Peyer's patch (tissue), 4 donors: ENCODE measurements around the gene CCDC177.

Experiments
- CTCF ChIP-seq, 6 experiments: fragments of 450-650 bp in 4 of 6; fragments of 200-600 bp in 2 of 6; sonication (generic) in 1 of 6; IDR thresholded peaks; one replicate each; pipeline ENCODE4 v1.5.1; 2017 to 2019; ENCODE audit warnings: antibody characterized with exemption in 6 of 6, mild to moderate bottlenecking in 3 of 6, moderate library complexity in 1 of 6
- POLR2A ChIP-seq, 2 donors: fragments of 450-650 bp; IDR thresholded peaks; one replicate each; pipeline ENCODE4 v1.5.1; 2017; ENCODE audit warnings: antibody characterized with exemption in 2 of 2, mild to moderate bottlenecking in 2 of 2, moderate library complexity in 2 of 2

- TF ChIP-seq CTCF (IDR thresholded peaks at IDR 0.05) (no peak), POLR2A (IDR thresholded peaks at IDR 0.05) (no peak)
Measured at GRCh38 chr14:69586404-69586803, 11.7 kb upstream of the CCDC177 start.
